Thyroid gland (tissue), 4 donors: ENCODE data around the gene GGA2. TPM values are rescaled to one million over a fixed set of nuclear protein-coding genes. Genes with fewer than 3 reads are reported as not detected.

Experiments
- DNase-seq, 2 donors: peaks; one replicate each; pipeline ENCODE4 v3.0.0-alpha.2; 2019
- H3K27ac ChIP-seq, 3 donors: fragments of 200-600 bp; sonication (generic); 1 replicate in 2 of 3; 2 replicates in 1 of 3; pipeline ENCODE4 v1.5.1; 2016 to 2019; ENCODE audit warnings: mild to moderate bottlenecking in 1 of 3, moderate library complexity in 1 of 3
- H3K27me3 ChIP-seq: fragments of 200-600 bp; sonication (generic); one replicate; pipeline ENCODE4 v1.5.1; 2019
- H3K36me3 ChIP-seq, 2 donors: fragments of 200-600 bp; sonication (generic); one replicate each; pipeline ENCODE4 v1.5.1; 2016 to 2019
- H3K4me1 ChIP-seq, 2 donors: fragments of 200-600 bp; sonication (generic); one replicate each; pipeline ENCODE4 v1.5.1; 2017 to 2019
- H3K4me3 ChIP-seq, 3 donors: fragments of 200-600 bp; sonication (generic); replicated peaks in 1 of 3; 1 replicate in 2 of 3; 2 replicates in 1 of 3; pipeline ENCODE4 v1.5.1; 2016; ENCODE audit warnings: mild to moderate bottlenecking in 1 of 3
- H3K9me3 ChIP-seq: fragments of 200-600 bp; sonication (generic); one replicate; pipeline ENCODE4 v1.5.1; 2017
- POLR2A ChIP-seq, 2 donors: fragments of 450-650 bp; IDR thresholded peaks; one replicate each; pipeline ENCODE4 v1.6.1; 2017; ENCODE audit warnings: antibody characterized with exemption in 2 of 2, mild to moderate bottlenecking in 2 of 2, moderate library complexity in 1 of 2
- WGBS, 2 donors: methylation state at CpG; one replicate each; pipeline ENCODE4 v1.1.5; 2017; 5-methylcytosine and 5-hydroxymethylcytosine counted together
- intact Hi-C: fragments of 100-400 bp; cut with DNase I; formaldehyde crosslinking; loops from one replicate; pipeline ENCODE4 v1.15.1; 2023
- small RNA-seq: library from RNA; depleted of rRNA; stranded (forward); fragments of <200 nt; gene quantifications from one replicate; pipeline ENCODE3, GENCODE V24; 2016
- total RNA-seq, 4 donors: library from RNA; depleted of rRNA; stranded (reverse); fragments of >200 nt; gene quantifications; one replicate each; pipeline ENCODE4 v1.2.3, GENCODE V29; 2016
- TF ChIP-seq, protein P1 (sequence below), 6 experiments: fragments of 200-600 bp in 3 of 6; fragments of 450-650 bp in 3 of 6; sonication (generic) in 3 of 6; IDR thresholded peaks; one replicate each; pipeline ENCODE4 v1.5.1; 2016 to 2019; ENCODE audit warnings: antibody characterized with exemption in 6 of 6, mild to moderate bottlenecking in 2 of 6, inconsistent platforms in 1 of 6, moderate library complexity in 1 of 6

GGA2 gene
- total RNA-seq, 4 donors from 2014 or later = 103 to 190 (median 159) TPM

DNA sequence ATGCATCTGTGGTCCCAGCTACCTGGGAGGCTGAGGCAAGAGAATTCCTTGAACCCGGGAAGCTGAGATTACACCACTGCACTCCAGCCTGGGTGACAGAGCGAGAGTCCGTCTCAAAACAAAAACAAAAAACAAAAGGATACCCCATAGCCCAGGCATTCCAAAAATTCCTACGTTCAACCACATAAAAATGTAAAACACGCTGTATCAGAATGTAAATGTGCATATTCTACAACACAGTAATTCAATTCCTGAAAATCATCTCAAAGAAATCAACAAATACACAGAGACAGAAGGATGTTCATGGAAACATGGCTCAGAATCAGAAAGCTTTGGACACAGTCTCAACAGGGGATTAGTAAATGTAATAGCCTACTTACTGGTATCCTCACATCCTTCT, 90.3 kb downstream of the GGA2 start:
- Histone ChIP-seq H3K4me3 (no peak overlapping the region), H3K27ac (no peak overlapping the region), H3K4me1 (peaks cover 19 to 30% of the 10 kb centered on the region in 2 donors), H3K9me3 (no peaks in the 10 kb centered on the region), H3K36me3 (peaks cover 6 to 19% of the 10 kb centered on the region in 2 donors), H3K27me3 (no peaks in the 10 kb centered on the region)
- no peak for DNase-seq
- WGBS, 2 donors = 90 to 93% methylated on average over 5 of the region's 5 CpGs
- intact Hi-C loops = no loop called here
- no peak for TF ChIP-seq POLR2A (IDR thresholded peaks at IDR 0.05)
- TF ChIP-seq, protein P1, sequence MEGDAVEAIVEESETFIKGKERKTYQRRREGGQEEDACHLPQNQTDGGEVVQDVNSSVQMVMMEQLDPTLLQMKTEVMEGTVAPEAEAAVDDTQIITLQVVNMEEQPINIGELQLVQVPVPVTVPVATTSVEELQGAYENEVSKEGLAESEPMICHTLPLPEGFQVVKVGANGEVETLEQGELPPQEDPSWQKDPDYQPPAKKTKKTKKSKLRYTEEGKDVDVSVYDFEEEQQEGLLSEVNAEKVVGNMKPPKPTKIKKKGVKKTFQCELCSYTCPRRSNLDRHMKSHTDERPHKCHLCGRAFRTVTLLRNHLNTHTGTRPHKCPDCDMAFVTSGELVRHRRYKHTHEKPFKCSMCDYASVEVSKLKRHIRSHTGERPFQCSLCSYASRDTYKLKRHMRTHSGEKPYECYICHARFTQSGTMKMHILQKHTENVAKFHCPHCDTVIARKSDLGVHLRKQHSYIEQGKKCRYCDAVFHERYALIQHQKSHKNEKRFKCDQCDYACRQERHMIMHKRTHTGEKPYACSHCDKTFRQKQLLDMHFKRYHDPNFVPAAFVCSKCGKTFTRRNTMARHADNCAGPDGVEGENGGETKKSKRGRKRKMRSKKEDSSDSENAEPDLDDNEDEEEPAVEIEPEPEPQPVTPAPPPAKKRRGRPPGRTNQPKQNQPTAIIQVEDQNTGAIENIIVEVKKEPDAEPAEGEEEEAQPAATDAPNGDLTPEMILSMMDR (IDR thresholded peaks at IDR 0.05) = no peak

DNA sequence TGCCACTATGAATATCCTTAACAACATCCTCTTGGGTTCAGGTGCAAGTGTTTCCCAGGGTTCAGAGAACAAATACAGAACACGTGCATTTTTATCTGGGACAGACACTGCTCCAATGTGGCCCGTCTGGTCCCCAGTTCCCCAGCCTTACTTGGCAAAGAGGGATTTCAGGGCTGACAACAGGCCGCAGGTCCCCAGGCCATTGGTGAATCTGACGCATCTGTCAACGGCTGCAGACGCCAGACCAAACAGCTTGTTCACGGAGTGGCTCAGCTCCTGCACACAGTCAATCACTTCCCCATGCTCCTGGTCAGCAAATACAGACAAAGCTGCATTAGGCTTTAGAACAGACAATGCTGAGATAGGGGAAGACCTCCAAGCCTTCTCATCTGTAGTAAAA, 93.5 kb downstream of the GGA2 start:
- WGBS, 2 donors = 90 to 97% methylated on average over 6 to 7 of the region's 7 CpGs
- H3K9me3 ChIP-seq = no peaks in the 10 kb centered on the region
- no peak overlapping the region for H3K4me3 ChIP-seq
- H3K4me1 ChIP-seq = peaks cover 0 to under 1% of the 10 kb centered on the region in 2 donors
- peaks cover 9 to 29% of the 10 kb centered on the region in 2 donors for H3K36me3 ChIP-seq
- intact Hi-C loops = no loop called here
- TF ChIP-seq, protein P1 (IDR thresholded peaks at IDR 0.05) = no peak
- no peak for TF ChIP-seq POLR2A (IDR thresholded peaks at IDR 0.05)
- H3K27ac ChIP-seq = no peak overlapping the region
- H3K27me3 ChIP-seq = no peaks in the 10 kb centered on the region
- DNase-seq = no peak

DNA sequence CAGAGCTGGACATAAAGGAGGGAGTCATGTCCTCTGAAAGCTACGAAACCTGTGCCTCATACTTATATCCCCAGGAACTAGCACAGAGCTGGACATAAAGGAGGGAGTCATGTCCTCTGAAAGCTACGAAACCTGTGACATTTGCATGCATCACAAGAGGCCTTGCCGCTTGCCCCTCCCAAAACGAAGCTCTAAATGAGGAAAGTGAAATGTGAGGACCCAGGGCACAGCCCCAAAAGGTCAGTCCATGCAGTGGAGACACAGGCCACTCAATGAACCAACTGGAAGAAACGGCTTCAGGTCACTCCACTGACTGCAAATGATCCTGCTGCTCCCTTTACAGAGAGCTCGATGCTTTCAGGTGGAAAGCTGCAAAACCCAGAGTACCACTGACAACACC, 95.6 kb downstream of the GGA2 start:
- H3K4me1 ChIP-seq = peaks cover 12 to 13% of the 10 kb centered on the region in 2 donors
- H3K27me3 ChIP-seq = no peaks in the 10 kb centered on the region
- H3K36me3 ChIP-seq = peaks cover 9 to 29% of the 10 kb centered on the region in 2 donors
- no peaks in the 10 kb centered on the region for H3K9me3 ChIP-seq
- TF ChIP-seq POLR2A (IDR thresholded peaks at IDR 0.05) = no peak
- TF ChIP-seq, protein P1 (IDR thresholded peaks at IDR 0.05) = no peak
- intact Hi-C loops = no loop called here
- H3K4me3 ChIP-seq = no peak overlapping the region
- H3K27ac ChIP-seq = no peak overlapping the region
- no peak for DNase-seq
- WGBS, 2 donors = 83% methylated on average over 6 of the region's 6 CpGs

Small RNA genes lying within 50 kb of the gene (small RNA-seq; reads per million reads assigned to genes)
- gene RF00072 = not detected

Other genes with a start within 250 kb of the GGA2 start
- 10 to 100 TPM in 3 of 4 donors, 1 to 10 TPM in 1; 8.1 to 30.5 (median 11.9) TPM for gene SCNN1B, start 208.2 kb downstream of the GGA2 start, total RNA-seq
- gene COG7, start 57.3 kb downstream of the GGA2 start, total RNA-seq = 10 to 100 TPM; 27.5 to 35.1 (median 30.8) TPM
- gene EARS2, start 46.9 kb upstream of the GGA2 start, total RNA-seq = 10 to 100 TPM; 30.9 to 54.4 (median 50.7) TPM
- 100 to 1,000 TPM in 3 of 4 donors, 10 to 100 TPM in 1; 75.0 to 147 (median 127) TPM for gene UBFD1, start 47.2 kb upstream of the GGA2 start, total RNA-seq
- gene NDUFAB1, start 85.8 kb upstream of the GGA2 start, total RNA-seq = 100 to 1,000 TPM in 2 of 4 donors, 10 to 100 TPM in 2; 68.5 to 135 (median 95.1) TPM
- gene PALB2, start 130.8 kb upstream of the GGA2 start, total RNA-seq = 10 to 100 TPM; 10.8 to 17.2 (median 14.0) TPM
- 10 to 100 TPM; 24.1 to 51.1 (median 47.6) TPM for gene DCTN5, start 131.0 kb upstream of the GGA2 start, total RNA-seq
- gene PLK1, start 168.4 kb upstream of the GGA2 start, total RNA-seq = 1 to 10 TPM in 3 of 4 donors, under 1 TPM in 1; 0.88 to 2.7 (median 1.6) TPM
- not detected for gene ERN2, start 202.7 kb upstream of the GGA2 start, total RNA-seq
- gene CHP2, start 244.5 kb upstream of the GGA2 start, total RNA-seq = not detected